Measurements from ENCODE around the gene RHBDL1.

GRCh38 chr16:667113-667779 lies 8.2 kb upstream of the RHBDL1 start:
- TF ChIP-seq CTCF (IDR thresholded peaks at IDR 0.05) (no peak), ZFX (IDR thresholded peaks at IDR 0.05; ENCODE audit: borderline replicate concordance) (no peak)

Measured in 22Rv1 (cell line).